Liver (tissue), 9 donors: ENCODE measurements around the gene FIG4. TPM values are rescaled to one million over a fixed set of nuclear protein-coding genes. Genes with fewer than 3 reads are reported as not detected.

Experiments used
- DNase-seq: peaks from one replicate; pipeline ENCODE4 v3.0.0-alpha.2; 2017; ENCODE audit warnings: low spot score
- H3K27ac ChIP-seq, 2 donors: one replicate each; pipeline ENCODE4 v1.7.0; 2013; ENCODE audit warnings: inconsistent platforms in 2 of 2, low read length in 2 of 2, control low read depth in 1 of 2, low read depth in 1 of 2, mild to moderate bottlenecking in 1 of 2
- H3K27me3 ChIP-seq, 4 donors: one replicate each; pipeline versions ENCODE4 v1.6.1 to v1.7.0; 2013; ENCODE audit warnings: low read length in 3 of 4, inconsistent platforms in 1 of 4, mild to moderate bottlenecking in 1 of 4, moderate library complexity in 1 of 4; ENCODE audit not compliant: control insufficient read depth in 4 of 4, insufficient read depth in 4 of 4
- H3K36me3 ChIP-seq, 4 donors: one replicate each; pipeline versions ENCODE4 v1.6.1 to v1.7.0; 2013; ENCODE audit warnings: low read length in 3 of 4, mild to moderate bottlenecking in 3 of 4, low read depth in 1 of 4, moderate library complexity in 1 of 4; ENCODE audit not compliant: control insufficient read depth in 4 of 4, insufficient read depth in 3 of 4
- H3K4me1 ChIP-seq, 4 donors: one replicate each; pipeline versions ENCODE4 v1.6.1 to v1.7.0; 2013; ENCODE audit warnings: low read length in 3 of 4, mild to moderate bottlenecking in 3 of 4, moderate library complexity in 1 of 4; ENCODE audit not compliant: control insufficient read depth in 4 of 4, insufficient read depth in 4 of 4
- H3K4me3 ChIP-seq, 3 donors: one replicate each; pipeline versions ENCODE4 v1.6.1 to v1.7.0; 2013; ENCODE audit warnings: low read length in 3 of 3, control low read depth in 1 of 3, low read depth in 1 of 3, mild to moderate bottlenecking in 1 of 3
- H3K9ac ChIP-seq, 2 donors: one replicate each; pipeline ENCODE4 v1.7.0; 2013; ENCODE audit warnings: low read length in 2 of 2, mild to moderate bottlenecking in 2 of 2, moderate library complexity in 2 of 2, control low read depth in 1 of 2, low read depth in 1 of 2
- H3K9me3 ChIP-seq, 4 donors: one replicate each; pipeline versions ENCODE4 v1.6.1 to v1.7.0; 2013; ENCODE audit warnings: low read length in 3 of 4; ENCODE audit not compliant: control insufficient read depth in 4 of 4
- ATF3 ChIP-seq: IDR thresholded peaks from 2 replicates; pipeline ENCODE4 v1.6.1; 2016; ENCODE audit warnings: antibody characterized with exemption
- EGR1 ChIP-seq, 2 donors: IDR thresholded peaks; 2 replicates each; pipeline ENCODE4 v1.6.1; 2016 to 2018; ENCODE audit warnings: antibody characterized with exemption in 2 of 2, low read depth in 2 of 2
- FOXA2 ChIP-seq: IDR thresholded peaks from 2 replicates; pipeline ENCODE4 v1.6.1; 2016; ENCODE audit warnings: antibody characterized with exemption
- GABPA ChIP-seq, 2 donors: IDR thresholded peaks in 1 of 2; conservative IDR thresholded peaks in 1 of 2; 2 replicates each; pipeline ENCODE4 v1.6.1; 2016; ENCODE audit warnings: antibody characterized with exemption in 2 of 2, mild to moderate bottlenecking in 1 of 2, moderate library complexity in 1 of 2
- HNF4A ChIP-seq, 2 donors: conservative IDR thresholded peaks; 2 replicates each; pipeline ENCODE4 v1.6.1; 2016; ENCODE audit warnings: antibody characterized with exemption in 2 of 2, mild to moderate bottlenecking in 2 of 2
- HNF4G ChIP-seq: IDR thresholded peaks from 2 replicates; pipeline ENCODE4 v1.6.1; 2016; ENCODE audit warnings: antibody characterized with exemption
- JUND ChIP-seq, 2 donors: IDR thresholded peaks; 2 replicates each; pipeline ENCODE4 v1.6.1; 2016; ENCODE audit warnings: antibody characterized with exemption in 2 of 2
- NR2F2 ChIP-seq: IDR thresholded peaks from 2 replicates; pipeline ENCODE4 v1.6.1; 2016; ENCODE audit warnings: antibody characterized with exemption
- RAD21 ChIP-seq, 2 donors: IDR thresholded peaks; 2 replicates each; pipeline ENCODE4 v1.6.1; 2016; ENCODE audit warnings: antibody characterized with exemption in 2 of 2, mild to moderate bottlenecking in 2 of 2
- RXRA ChIP-seq, 2 donors: IDR thresholded peaks; 2 replicates each; pipeline ENCODE4 v1.6.1; 2017 to 2018; ENCODE audit warnings: antibody characterized with exemption in 2 of 2, mild to moderate bottlenecking in 1 of 2
- TAF1 ChIP-seq: conservative IDR thresholded peaks from 2 replicates; pipeline ENCODE4 v1.6.1; 2016; ENCODE audit warnings: antibody characterized with exemption, mild to moderate bottlenecking
- YY1 ChIP-seq: IDR thresholded peaks from 2 replicates; pipeline ENCODE4 v1.6.1; 2016; ENCODE audit warnings: antibody characterized with exemption, mild to moderate bottlenecking
- whole genome bisulfite sequencing: extraction: QIAGEN DNeasy Blood & Tissue Kit; methylation state at CpG from one replicate; pipeline ENCODE4 v1.1.7; 2013; 5-methylcytosine and 5-hydroxymethylcytosine counted together
- polyA plus RNA-seq, 2 donors: library from polyadenylated mRNA; stranded (reverse) in 1 of 2; unstranded in 1 of 2; fragments of 200-250 nt in 1 of 2; fragments of >200 nt in 1 of 2; fragmentation: Nextera tagmentation in 1 of 2; extraction: Ambion mirVana in 1 of 2; gene quantifications; one replicate each; pipeline versions ENCODE4 v1.2.1 to v1.2.3, GENCODE V29; 2013 to 2015
- total RNA-seq, 2 donors: library from RNA; depleted of rRNA; stranded (reverse); fragments of >200 nt; gene quantifications; one replicate each; pipeline ENCODE4 v1.2.3, GENCODE V29; 2014
- TF ChIP-seq, protein P1 (sequence below): IDR thresholded peaks from 2 replicates; pipeline ENCODE4 v1.6.1; 2016; ENCODE audit warnings: antibody characterized with exemption
- TF ChIP-seq, protein P2 (sequence below): IDR thresholded peaks from 2 replicates; pipeline ENCODE4 v1.6.1; 2016; ENCODE audit warnings: antibody characterized with exemption
- TF ChIP-seq, protein P3 (sequence below): IDR thresholded peaks from 2 replicates; pipeline ENCODE4 v1.6.1; 2016; ENCODE audit warnings: antibody characterized with exemption, mild to moderate bottlenecking
- donor health status: healthy.
- donor health status: healthy.
- donor health status: healthy.
- donor health status: healthy.
- donor health status: healthy.

FIG4 gene
- total and polyA plus RNA-seq, 4 donors, result 3.4 to 8.7 (median 4.6) TPM

- Histone ChIP-seq H3K36me3 (no peaks in the 10 kb centered on the region), H3K27me3 (no peaks in the 10 kb centered on the region), H3K27ac (no peak overlapping the region), H3K4me1 (no peaks in the 10 kb centered on the region), H3K9ac (no peak overlapping the region), H3K9me3 (no peaks in the 10 kb centered on the region), H3K4me3 (no peak overlapping the region)
- TF ChIP-seq EGR1 (IDR thresholded peaks at IDR 0.05; ENCODE audit: low read depth in 2 of 2) (no peak), HNF4A (conservative IDR thresholded peaks at IDR 0.05) (no peak), HNF4G (no peak), TAF1 (no peak)
- TF ChIP-seq, protein P1, sequence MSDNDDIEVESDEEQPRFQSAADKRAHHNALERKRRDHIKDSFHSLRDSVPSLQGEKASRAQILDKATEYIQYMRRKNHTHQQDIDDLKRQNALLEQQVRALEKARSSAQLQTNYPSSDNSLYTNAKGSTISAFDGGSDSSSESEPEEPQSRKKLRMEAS, result no peak
- DNase-seq, result no peak
- 87% methylated on average over 4 of the region's 4 CpGs for WGBS
Measured at GRCh38 chr6:109872968-109873545, 182.0 kb downstream of the FIG4 start.

- 84% methylated on average over 4 of the region's 4 CpGs for WGBS
- H3K27me3 ChIP-seq, result no peaks in the 10 kb centered on the region
- H3K4me3 ChIP-seq, result no peak overlapping the region
- DNase-seq, result no peak
- no peak overlapping the region for H3K27ac ChIP-seq
- no peaks in the 10 kb centered on the region for H3K36me3 ChIP-seq
- TF ChIP-seq, protein P2, sequence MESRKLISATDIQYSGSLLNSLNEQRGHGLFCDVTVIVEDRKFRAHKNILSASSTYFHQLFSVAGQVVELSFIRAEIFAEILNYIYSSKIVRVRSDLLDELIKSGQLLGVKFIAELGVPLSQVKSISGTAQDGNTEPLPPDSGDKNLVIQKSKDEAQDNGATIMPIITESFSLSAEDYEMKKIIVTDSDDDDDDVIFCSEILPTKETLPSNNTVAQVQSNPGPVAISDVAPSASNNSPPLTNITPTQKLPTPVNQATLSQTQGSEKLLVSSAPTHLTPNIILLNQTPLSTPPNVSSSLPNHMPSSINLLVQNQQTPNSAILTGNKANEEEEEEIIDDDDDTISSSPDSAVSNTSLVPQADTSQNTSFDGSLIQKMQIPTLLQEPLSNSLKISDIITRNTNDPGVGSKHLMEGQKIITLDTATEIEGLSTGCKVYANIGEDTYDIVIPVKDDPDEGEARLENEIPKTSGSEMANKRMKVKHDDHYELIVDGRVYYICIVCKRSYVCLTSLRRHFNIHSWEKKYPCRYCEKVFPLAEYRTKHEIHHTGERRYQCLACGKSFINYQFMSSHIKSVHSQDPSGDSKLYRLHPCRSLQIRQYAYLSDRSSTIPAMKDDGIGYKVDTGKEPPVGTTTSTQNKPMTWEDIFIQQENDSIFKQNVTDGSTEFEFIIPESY, result no peak
- TF ChIP-seq EGR1 (IDR thresholded peaks at IDR 0.05; ENCODE audit: low read depth in 2 of 2) (no peak), FOXA2 (no peak), ATF3 (no peak), NR2F2 (no peak), YY1 (no peak), RXRA (IDR thresholded peaks at IDR 0.05) (no peak), RAD21 (IDR thresholded peaks at IDR 0.05) (no peak), HNF4A (conservative IDR thresholded peaks at IDR 0.05) (no peak)
- TF ChIP-seq, protein P3, sequence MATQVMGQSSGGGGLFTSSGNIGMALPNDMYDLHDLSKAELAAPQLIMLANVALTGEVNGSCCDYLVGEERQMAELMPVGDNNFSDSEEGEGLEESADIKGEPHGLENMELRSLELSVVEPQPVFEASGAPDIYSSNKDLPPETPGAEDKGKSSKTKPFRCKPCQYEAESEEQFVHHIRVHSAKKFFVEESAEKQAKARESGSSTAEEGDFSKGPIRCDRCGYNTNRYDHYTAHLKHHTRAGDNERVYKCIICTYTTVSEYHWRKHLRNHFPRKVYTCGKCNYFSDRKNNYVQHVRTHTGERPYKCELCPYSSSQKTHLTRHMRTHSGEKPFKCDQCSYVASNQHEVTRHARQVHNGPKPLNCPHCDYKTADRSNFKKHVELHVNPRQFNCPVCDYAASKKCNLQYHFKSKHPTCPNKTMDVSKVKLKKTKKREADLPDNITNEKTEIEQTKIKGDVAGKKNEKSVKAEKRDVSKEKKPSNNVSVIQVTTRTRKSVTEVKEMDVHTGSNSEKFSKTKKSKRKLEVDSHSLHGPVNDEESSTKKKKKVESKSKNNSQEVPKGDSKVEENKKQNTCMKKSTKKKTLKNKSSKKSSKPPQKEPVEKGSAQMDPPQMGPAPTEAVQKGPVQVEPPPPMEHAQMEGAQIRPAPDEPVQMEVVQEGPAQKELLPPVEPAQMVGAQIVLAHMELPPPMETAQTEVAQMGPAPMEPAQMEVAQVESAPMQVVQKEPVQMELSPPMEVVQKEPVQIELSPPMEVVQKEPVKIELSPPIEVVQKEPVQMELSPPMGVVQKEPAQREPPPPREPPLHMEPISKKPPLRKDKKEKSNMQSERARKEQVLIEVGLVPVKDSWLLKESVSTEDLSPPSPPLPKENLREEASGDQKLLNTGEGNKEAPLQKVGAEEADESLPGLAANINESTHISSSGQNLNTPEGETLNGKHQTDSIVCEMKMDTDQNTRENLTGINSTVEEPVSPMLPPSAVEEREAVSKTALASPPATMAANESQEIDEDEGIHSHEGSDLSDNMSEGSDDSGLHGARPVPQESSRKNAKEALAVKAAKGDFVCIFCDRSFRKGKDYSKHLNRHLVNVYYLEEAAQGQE, result no peak
- H3K4me1 ChIP-seq, result no peaks in the 10 kb centered on the region
- H3K9ac ChIP-seq, result no peak overlapping the region
- no peaks in the 10 kb centered on the region for H3K9me3 ChIP-seq
Measured at GRCh38 chr6:109874086-109874485, 183.0 kb downstream of the FIG4 start.

DNA sequence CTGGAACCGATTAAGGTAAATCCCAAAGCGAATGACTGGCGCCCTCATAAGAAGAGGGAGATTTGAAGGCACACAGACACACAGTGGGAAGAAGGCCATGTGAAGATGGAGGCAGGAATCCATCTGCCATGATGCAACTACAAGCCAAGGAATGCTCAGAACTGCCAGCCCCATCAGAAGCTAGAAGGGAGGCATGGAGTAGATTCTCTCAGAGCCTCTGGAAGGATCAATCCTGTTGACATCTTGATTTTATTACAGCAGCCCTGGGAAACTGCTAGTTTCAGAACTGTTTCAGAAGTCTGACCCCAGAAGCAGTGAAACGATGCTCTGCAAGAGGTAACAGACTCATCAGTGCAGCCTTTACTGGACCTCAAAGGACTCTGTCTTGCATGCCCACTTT is 183.5 kb downstream of the FIG4 start:
- Histone ChIP-seq H3K9me3 (no peaks in the 10 kb centered on the region), H3K36me3 (no peaks in the 10 kb centered on the region), H3K4me3 (no peak overlapping the region), H3K9ac (no peak overlapping the region), H3K4me1 (no peaks in the 10 kb centered on the region), H3K27ac (no peak overlapping the region), H3K27me3 (no peaks in the 10 kb centered on the region)
- DNase-seq, result no peak
- WGBS, result 91% methylated on average over 4 of the region's 4 CpGs
- TF ChIP-seq JUND (IDR thresholded peaks at IDR 0.05), result no peak
- TF ChIP-seq RAD21 (IDR thresholded peaks at IDR 0.05), result no peak
- no peak for TF ChIP-seq GABPA (IDR thresholded peaks at IDR 0.05 in 1 of 2, conservative IDR thresholded peaks at IDR 0.05 in 1 of 2)
